H1 (cell line): ENCODE results near the gene PNMA6A. TPM values are rescaled to one million over a fixed set of nuclear protein-coding genes. Genes with fewer than 3 reads are reported as not detected.
A peak's percentile ranks its signal among the peaks of the same experiment; 100 is the strongest.

Experiments
- CTCF ChIA-PET: fragments of 300-600 bp; sonication (Branson Sonifier 250); formaldehyde crosslinking; loops from one replicate; lab custom pipeline; 2021; ENCODE audit not compliant: partially characterized antibody; lab: Charles Lee
- POLR2A ChIA-PET: fragments of 300-600 bp; sonication (Branson Sonifier 250); formaldehyde crosslinking; loops from one replicate; lab custom pipeline; 2021; ENCODE audit warnings: inconsistent platforms; ENCODE audit not compliant: partially characterized antibody; lab: Charles Lee
- DNase-seq, 2 experiments: peaks; one replicate each; pipeline versions ENCODE4 v3.0.0 to v3.0.0-alpha.2; 2010 to 2022; ENCODE audit warnings: low spot score in 2 of 2, low read depth in 1 of 2, mixed read lengths in 1 of 2
- FAIRE-seq: peaks from 2 replicates; lab custom pipeline; 2011; peaks lifted over from hg19 to GRCh38; lab: Jason Lieb, UNC
- H2AFZ ChIP-seq: 2 replicates; pipeline ENCODE4 v1.8.1; 2012; ENCODE audit warnings: low read length, inconsistent platforms
- H2AK5ac ChIP-seq: 2 replicates; pipeline ENCODE4 v1.6.1; 2013; ENCODE audit warnings: low read depth, low read length
- H2BK120ac ChIP-seq: replicated peaks from 2 replicates; pipeline ENCODE3; 2013; ENCODE audit warnings: low read depth, low read length, inconsistent platforms
- H2BK12ac ChIP-seq: 2 replicates; pipeline ENCODE4 v1.6.1; 2013; ENCODE audit warnings: low read depth, low read length
- H2BK15ac ChIP-seq: 2 replicates; pipeline ENCODE4 v1.6.1; 2013; ENCODE audit warnings: low read length
- H2BK20ac ChIP-seq: 2 replicates; pipeline ENCODE4 v1.6.1; 2013; ENCODE audit warnings: low read length
- H2BK5ac ChIP-seq: 2 replicates; pipeline ENCODE4 v1.6.1; 2013; ENCODE audit warnings: low read depth, low read length
- H3K14ac ChIP-seq: 2 replicates; pipeline ENCODE4 v1.6.1; 2013; ENCODE audit warnings: inconsistent platforms; ENCODE audit not compliant: insufficient read length
- H3K18ac ChIP-seq: 2 replicates; pipeline ENCODE4 v1.6.1; 2013; ENCODE audit warnings: low read length; ENCODE audit errors: extremely low read depth
- H3K23ac ChIP-seq: 2 replicates; pipeline ENCODE4 v1.6.1; 2013; ENCODE audit warnings: inconsistent platforms; ENCODE audit not compliant: insufficient read length
- H3K23me2 ChIP-seq: 2 replicates; pipeline ENCODE4 v1.6.1; 2013; ENCODE audit warnings: low read depth, low read length
- H3K27ac ChIP-seq: 2 replicates; pipeline ENCODE4 v1.6.1; 2011; ENCODE audit warnings: low read depth, low read length, inconsistent platforms
- H3K27me3 ChIP-seq, 4 experiments: replicated peaks in 1 of 4; 1 replicate in 1 of 4; 2 replicates in 3 of 4; pipeline versions ENCODE4 v1.6.1 to v1.8.1; 2011 to 2013; ENCODE audit warnings: low read length in 3 of 4, mild to moderate bottlenecking in 3 of 4, inconsistent platforms in 2 of 4, mixed read lengths in 2 of 4, moderate library complexity in 1 of 4; ENCODE audit not compliant: control insufficient read depth in 3 of 4, insufficient read depth in 3 of 4; ENCODE audit errors: extremely low read depth in 1 of 4
- H3K36me3 ChIP-seq, 4 experiments: 2 replicates each; pipeline versions ENCODE4 v1.6.1 to v1.8.1; 2011 to 2013; ENCODE audit warnings: mild to moderate bottlenecking in 4 of 4, low read length in 3 of 4, moderate library complexity in 2 of 4, control low read depth in 1 of 4, inconsistent platforms in 1 of 4; ENCODE audit not compliant: insufficient read depth in 4 of 4, control insufficient read depth in 2 of 4
- H3K4ac ChIP-seq: replicated peaks from 2 replicates; pipeline ENCODE3; 2013; ENCODE audit warnings: low read length, low read depth, mixed read lengths, inconsistent platforms; ENCODE audit not compliant: insufficient read length
- H3K4me1 ChIP-seq, 4 experiments: replicated peaks in 1 of 4; 1 replicate in 1 of 4; 2 replicates in 3 of 4; pipeline versions ENCODE4 v1.6.1 to v1.8.1; 2011 to 2013; ENCODE audit warnings: low read length in 3 of 4, inconsistent platforms in 2 of 4, mixed read lengths in 1 of 4; ENCODE audit not compliant: insufficient read depth in 4 of 4, control insufficient read depth in 3 of 4
- H3K4me2 ChIP-seq, 2 experiments: 2 replicates each; pipeline versions ENCODE4 v1.6.1 to v1.8.1; 2011 to 2013; ENCODE audit warnings: low read depth in 2 of 2, low read length in 2 of 2, control low read depth in 1 of 2, inconsistent platforms in 1 of 2, mild to moderate bottlenecking in 1 of 2; ENCODE audit not compliant: insufficient read depth in 1 of 2
- H3K4me3 ChIP-seq, 4 experiments: fragments of 200-600, 300-600 bp in 1 of 4; sonication (generic), shearing (Covaris generic), sonication (Bioruptor Twin) in 1 of 4; 2 replicates each; pipeline versions ENCODE4 v1.5.1 to v1.8.1; 2011 to 2016; ENCODE audit warnings: low read length in 4 of 4, low read depth in 3 of 4, control low read depth in 2 of 4, inconsistent platforms in 2 of 4, mild to moderate bottlenecking in 2 of 4, mixed read lengths in 1 of 4, moderate library complexity in 1 of 4; ENCODE audit not compliant: insufficient read depth in 2 of 4; ENCODE audit errors: extremely low read depth in 1 of 4
- H3K56ac ChIP-seq: replicated peaks from 2 replicates; pipeline ENCODE3; 2013; ENCODE audit warnings: low read depth, mild to moderate bottlenecking, mixed read lengths, low read length, inconsistent platforms; ENCODE audit not compliant: insufficient read length
- H3K79me1 ChIP-seq: 2 replicates; pipeline ENCODE4 v1.6.1; 2013; ENCODE audit warnings: low read depth, low read length, control low read depth
- H3K79me2 ChIP-seq, 2 experiments: 2 replicates each; pipeline versions ENCODE4 v1.6.1 to v1.8.1; 2012 to 2013; ENCODE audit warnings: low read length in 2 of 2, mild to moderate bottlenecking in 2 of 2, inconsistent platforms in 1 of 2; ENCODE audit not compliant: insufficient read depth in 2 of 2, control insufficient read depth in 1 of 2
- H3K9ac ChIP-seq, 4 experiments: replicated peaks in 1 of 4; 1 replicate in 1 of 4; 2 replicates in 3 of 4; pipeline versions ENCODE4 v1.6.1 to v1.8.1; 2011 to 2013; ENCODE audit warnings: low read depth in 3 of 4, low read length in 3 of 4, control low read depth in 2 of 4, mild to moderate bottlenecking in 2 of 4, moderate library complexity in 2 of 4, inconsistent platforms in 1 of 4; ENCODE audit errors: extremely low read depth in 1 of 4
- H3K9me3 ChIP-seq, 2 experiments: 2 replicates each; pipeline versions ENCODE4 v1.6.1 to v1.8.1; 2012 to 2013; ENCODE audit warnings: mild to moderate bottlenecking in 2 of 2, moderate library complexity in 2 of 2, control low read depth in 1 of 2, inconsistent platforms in 1 of 2, low read depth in 1 of 2, low read length in 1 of 2, mixed read lengths in 1 of 2; ENCODE audit not compliant: insufficient read depth in 2 of 2
- H4K20me1 ChIP-seq, 2 experiments: replicated peaks in 1 of 2; 2 replicates each; pipeline versions ENCODE3 to v1.8.1; 2011 to 2013; ENCODE audit warnings: inconsistent platforms in 2 of 2, low read length in 2 of 2, mild to moderate bottlenecking in 1 of 2; ENCODE audit not compliant: insufficient read depth in 2 of 2, control insufficient read depth in 1 of 2
- H4K5ac ChIP-seq: 2 replicates; pipeline ENCODE4 v1.6.1; 2013; ENCODE audit warnings: low read length, low read depth, mixed read lengths, inconsistent platforms; ENCODE audit not compliant: insufficient read length
- H4K8ac ChIP-seq: 2 replicates; pipeline ENCODE4 v1.8.0; 2013; ENCODE audit warnings: mild to moderate bottlenecking, moderate library complexity, low read length, inconsistent platforms; ENCODE audit not compliant: insufficient read depth; ENCODE audit errors: extremely low read depth
- H4K91ac ChIP-seq: replicated peaks from 2 replicates; pipeline ENCODE3; 2013; ENCODE audit warnings: low read length, mixed read lengths, inconsistent platforms; ENCODE audit not compliant: insufficient read length
- BACH1 ChIP-seq: IDR thresholded peaks from 2 replicates; pipeline ENCODE4 v1.6.1; 2012; ENCODE audit warnings: low read length, improper control_type of control experiment
- CREB1 ChIP-seq: IDR thresholded peaks from 2 replicates; pipeline ENCODE4 v1.6.1; 2012; ENCODE audit warnings: inconsistent platforms
- CTCF ChIP-seq, 3 experiments: IDR thresholded peaks; 1 replicate in 2 of 3; 2 replicates in 1 of 3; pipeline versions ENCODE4 v1.5.1 to v1.6.1; 2011; ENCODE audit warnings: low read length in 3 of 3, mild to moderate bottlenecking in 3 of 3, inconsistent platforms in 2 of 3, low read depth in 1 of 3, moderate library complexity in 1 of 3; ENCODE audit not compliant: insufficient read depth in 1 of 3; ENCODE audit errors: control extremely low read depth in 1 of 3
- JUND ChIP-seq: IDR thresholded peaks from 2 replicates; pipeline ENCODE4 v1.6.1; 2011; ENCODE audit warnings: mild to moderate bottlenecking, improper control_type of control experiment, low read length
- RAD21 ChIP-seq, 2 experiments: IDR thresholded peaks in 1 of 2; conservative IDR thresholded peaks in 1 of 2; 2 replicates each; pipeline ENCODE4 v1.6.1; 2011; ENCODE audit warnings: low read depth in 2 of 2, low read length in 2 of 2, improper control_type of control experiment in 1 of 2, inconsistent platforms in 1 of 2, mild to moderate bottlenecking in 1 of 2, moderate library complexity in 1 of 2
- WGBS, 2 experiments: shearing (Covaris generic) in 1 of 2; methylation state at CpG; one replicate each; pipeline versions ENCODE4 v1.1.6 to v1.1.7; 2013 to 2015; ENCODE audit warnings: low lambda C conversion rate in 2 of 2, mixed read lengths in 2 of 2, inconsistent platforms in 1 of 2, low coverage in 1 of 2, missing lambda C conversion rate in 1 of 2; ENCODE audit not compliant: insufficient replicate concordance in 2 of 2, insufficient coverage in 1 of 2, insufficient read length in 1 of 2; ENCODE audit errors: extremely low coverage in 1 of 2, missing lambda C conversion rate in 1 of 2; 5-methylcytosine and 5-hydroxymethylcytosine counted together
- polyA plus RNA-seq, 7 experiments: library from polyadenylated mRNA; depleted of rRNA in 3 of 7; stranded (reverse) in 5 of 7; unstranded in 2 of 7; fragments of >200 nt in 5 of 7; fragments of 200-250 nt in 2 of 7; gene quantifications; 1 replicate in 5 of 7; 2 replicates in 1 of 7; 4 replicates in 1 of 7; pipeline versions ENCODE4 v1.2.1 to v1.2.3, GENCODE V29; 2011 to 2013; ENCODE audit warnings: missing spikeins in 2 of 7, mixed read lengths in 2 of 7
- total RNA-seq: library from RNA; stranded (reverse); fragmentation: NEBNext Ultra II Directional; extraction: Animal tissue kit (Norgen Biotek cat#: 25700); gene quantifications from 2 replicates; pipeline ENCODE4 v1.2.1, GENCODE V29; 2021
- TF ChIP-seq, protein P1 (sequence below): IDR thresholded peaks from 2 replicates; pipeline ENCODE4 v1.6.1; 2012; ENCODE audit warnings: inconsistent platforms

PNMA6A gene
- total and polyA plus RNA-seq, 2 of the 8 experiments (the other 6 are each of a cell fraction or from before 2014, with no cell fraction given): 2.2 to 5.7 TPM

- Histone ChIP-seq H3K18ac (no peak overlapping the region), H3K23me2 (no peaks in the 10 kb centered on the region), H3K4ac (no peak overlapping the region), H3K56ac (no peak overlapping the region), H2BK5ac (no peak overlapping the region), H4K91ac (peak overlapping the region; percentile 73), H3K4me2 (peak overlapping the region in 1 of 2 experiments; percentile 64; a peak in 2 of 4 replicates), H2AFZ (peak overlapping the region; percentile 85), H3K9me3 (no peaks in the 10 kb centered on the region), H4K20me1 (no peaks in the 10 kb centered on the region), H2BK20ac (no peak overlapping the region), H3K36me3 (no peaks in the 10 kb centered on the region), H3K27me3 (peaks cover 0 to 3% (median 0%) of the 10 kb centered on the region in 4 experiments; a peak in 1 of 7 replicates), H2BK15ac (no peak overlapping the region), H3K4me1 (no peaks in the 10 kb centered on the region; a peak in 1 of 7 replicates), H3K9ac (no peak overlapping the region), H2BK120ac (no peak overlapping the region), H2BK12ac (no peak overlapping the region), H3K23ac (no peak overlapping the region), H3K14ac (no peak overlapping the region), H2AK5ac (no peak overlapping the region), H3K79me2 (no peaks in the 10 kb centered on the region), H3K79me1 (no peaks in the 10 kb centered on the region), H3K4me3 (peak overlapping the region in 2 of 4 experiments; percentile 17 to 50; a peak in 3 of 8 replicates), H3K27ac (no peak overlapping the region), H4K8ac (peak overlapping the region; percentile 68), H4K5ac (no peak overlapping the region)
- 55% methylated on average over 32 of the region's 64 CpGs; no CpG with 5 or more reads in 1 of the 2 experiments for WGBS, 2 experiments
- ChIA-PET POLR2A (no interaction called here), CTCF (interaction anchor here (0.7 to 1.8 kb wide), 20 partner anchors 12 to 524 kb away, joined by 3 to 7 read pairs (median 3); no protein-coding TSS in a partner anchor)
- peak in 1 of 2 experiments; percentile 87 for DNase-seq
- FAIRE-seq: no peak
- TF ChIP-seq, protein P1, sequence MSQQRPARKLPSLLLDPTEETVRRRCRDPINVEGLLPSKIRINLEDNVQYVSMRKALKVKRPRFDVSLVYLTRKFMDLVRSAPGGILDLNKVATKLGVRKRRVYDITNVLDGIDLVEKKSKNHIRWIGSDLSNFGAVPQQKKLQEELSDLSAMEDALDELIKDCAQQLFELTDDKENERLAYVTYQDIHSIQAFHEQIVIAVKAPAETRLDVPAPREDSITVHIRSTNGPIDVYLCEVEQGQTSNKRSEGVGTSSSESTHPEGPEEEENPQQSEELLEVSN: peak; percentile 37
- TF ChIP-seq JUND: no peak
- 0 out of 2 replicates have a peak, but pooled peaks have one; percentile 4 for TF ChIP-seq CREB1
- peak; percentile 45 for TF ChIP-seq BACH1
- TF ChIP-seq CTCF (IDR thresholded peaks at IDR 0.05; ENCODE audit: control extremely low read depth in 1 of 3, insufficient read depth in 1 of 3, low read depth in 1 of 3, low read length in 3 of 3): peak in 2 of 3 experiments; percentile 70 to 77; a peak in 3 of 4 replicates
- TF ChIP-seq RAD21 (IDR thresholded peaks at IDR 0.05 in 1 of 2, conservative IDR thresholded peaks at IDR 0.05 in 1 of 2; ENCODE audit: low read depth in 2 of 2, low read length in 2 of 2): peak; percentile 90
These were observed 39.7 kb upstream of the PNMA6A start for GRCh38 chrX:153032397-153033118.
